Aorta (tissue), 5 donors: ENCODE measurements around the gene DVL3. TPM values are rescaled to one million over a fixed set of nuclear protein-coding genes. Genes with fewer than 3 reads are reported as not detected.

ENCODE experiments used
- ATAC-seq: fragments of 200-7000 bp; cut with Tn5 transposase; one replicate; pipeline ENCODE4 v1.9.1; 2022; ENCODE audit warnings: moderate library complexity; ENCODE audit not compliant: low FRiP score
- DNase-seq, 2 donors: peaks; one replicate each; pipeline ENCODE4 v3.0.0-alpha.2; 2020
- H3K27ac ChIP-seq, 2 donors: one replicate each; pipeline ENCODE4 v1.5.1; 2013; ENCODE audit warnings: low read length in 2 of 2, mild to moderate bottlenecking in 2 of 2, moderate library complexity in 2 of 2, control low read depth in 1 of 2, inconsistent platforms in 1 of 2, low read depth in 1 of 2
- H3K27me3 ChIP-seq, 2 donors: one replicate each; pipeline ENCODE4 v1.6.1; 2013; ENCODE audit warnings: control low read depth in 1 of 2, low read length in 1 of 2, mild to moderate bottlenecking in 1 of 2, moderate library complexity in 1 of 2; ENCODE audit not compliant: insufficient read depth in 2 of 2, control insufficient read depth in 1 of 2
- H3K36me3 ChIP-seq, 2 donors: one replicate each; pipeline ENCODE4 v1.6.1; 2013; ENCODE audit warnings: control low read depth in 1 of 2, low read length in 1 of 2, mild to moderate bottlenecking in 1 of 2; ENCODE audit not compliant: insufficient read depth in 2 of 2, control insufficient read depth in 1 of 2
- H3K4me1 ChIP-seq, 2 donors: one replicate each; pipeline ENCODE4 v1.6.1; 2013; ENCODE audit warnings: low read length in 2 of 2, control low read depth in 1 of 2, mild to moderate bottlenecking in 1 of 2, moderate library complexity in 1 of 2; ENCODE audit not compliant: insufficient read depth in 2 of 2, control insufficient read depth in 1 of 2
- H3K4me3 ChIP-seq, 2 donors: one replicate each; pipeline ENCODE4 v1.5.1; 2013; ENCODE audit warnings: low read length in 2 of 2, control low read depth in 1 of 2, mild to moderate bottlenecking in 1 of 2
- H3K9me3 ChIP-seq: one replicate; pipeline ENCODE4 v1.6.1; 2013; ENCODE audit warnings: mild to moderate bottlenecking, low read length; ENCODE audit not compliant: control insufficient read depth
- WGBS, 2 donors: extraction: QIAGEN DNeasy Blood & Tissue Kit; methylation state at CpG; one replicate each; pipeline ENCODE4 v1.1.7; 2013; 5-methylcytosine and 5-hydroxymethylcytosine counted together
- intact Hi-C, 2 donors: fragments of 100-400 bp; cut with DNase I; formaldehyde crosslinking; loops; one replicate each; pipeline versions ENCODE4 v1.14.2 to v1.15.0; 2022
- polyA plus RNA-seq, 2 donors: library from polyadenylated mRNA; stranded (reverse); fragments of 200-250 nt; gene quantifications; one replicate each; pipeline ENCODE4 v1.2.3, GENCODE V29; 2013
- total RNA-seq, 2 donors: library from RNA; stranded (reverse); fragmentation: NEBNext Ultra II Directional; extraction: Animal tissue kit (Norgen Biotek cat#: 25700); gene quantifications; one replicate each; pipeline ENCODE4 v1.2.1, GENCODE V29; 2021
- donor health status: healthy with polysubstance abuse.
- donor health status: Bipolar disorder and iron deficiency.
- donor health status: DM: no; HTN: no; CAD: no.
- donor health status: DM: no; HTN: no; CAD: no.
- donor health status: DM: yes; HTN: yes; CAD: no.

Gene DVL3
- total and polyA plus RNA-seq, 4 donors = 13.5 to 77.1 (median 61.2) TPM

GRCh38 chr3:184198509-184198908 lies 43.3 kb downstream of the DVL3 start:
- H3K36me3 ChIP-seq = peaks cover 0 to 8% of the 10 kb centered on the region in 2 donors
- no peaks in the 10 kb centered on the region for H3K27me3 ChIP-seq
- WGBS, 2 donors = 81 to 85% methylated on average over 9 of the region's 9 CpGs
- no peaks in the 10 kb centered on the region for H3K4me1 ChIP-seq
- no peak overlapping the region for H3K27ac ChIP-seq
- H3K4me3 ChIP-seq = no peak overlapping the region
- intact Hi-C loops = no loop called here
- no peak for DNase-seq
- no peak for ATAC-seq
- H3K9me3 ChIP-seq = no peaks in the 10 kb centered on the region

DNA sequence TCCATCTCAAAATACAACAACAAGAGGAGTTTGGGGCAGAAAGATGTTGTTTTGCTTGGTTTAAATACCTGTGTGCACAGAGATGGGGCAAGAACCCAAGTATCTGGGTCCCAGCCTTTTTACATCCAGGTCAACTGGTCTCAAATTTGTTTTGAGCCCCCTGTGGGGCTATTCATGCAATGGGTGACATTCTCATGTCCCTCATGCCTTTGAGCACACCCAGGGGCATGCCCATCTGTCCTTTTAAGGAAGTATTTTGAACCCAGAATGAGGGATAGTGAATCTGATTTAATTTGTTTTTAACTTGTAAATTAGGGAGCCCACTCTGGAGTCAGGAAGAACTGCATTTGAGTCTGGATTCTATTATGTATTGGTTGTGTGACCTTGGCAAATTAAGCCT lies 45.6 kb downstream of the DVL3 start:
- Histone ChIP-seq H3K36me3 (no peaks in the 10 kb centered on the region), H3K27me3 (no peaks in the 10 kb centered on the region), H3K27ac (no peak overlapping the region), H3K9me3 (no peaks in the 10 kb centered on the region), H3K4me3 (no peak overlapping the region), H3K4me1 (no peaks in the 10 kb centered on the region)
- intact Hi-C loops = no loop called here
- ATAC-seq (no peak), DNase-seq (no peak)

DNA sequence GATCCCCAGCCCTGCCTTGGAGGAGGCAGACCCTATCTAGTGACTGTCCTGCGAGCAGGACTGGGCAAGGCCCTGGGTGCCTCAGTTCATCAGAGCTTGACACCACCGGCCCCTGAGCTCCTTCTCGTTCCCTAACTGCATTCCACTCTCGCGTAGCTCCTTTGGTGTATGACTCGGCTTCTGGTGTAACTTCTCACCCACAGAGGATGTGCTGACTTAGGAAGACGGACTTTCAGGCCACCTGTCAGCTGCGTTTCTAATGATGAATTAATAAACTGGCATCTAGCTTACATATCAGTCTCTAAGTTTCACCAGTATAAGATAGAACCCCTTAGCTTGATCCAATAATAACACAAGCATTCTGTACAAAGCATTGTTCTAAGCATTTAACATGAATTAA lies 48.3 kb downstream of the DVL3 start:
- H3K4me3 ChIP-seq = no peak overlapping the region
- no peaks in the 10 kb centered on the region for H3K9me3 ChIP-seq
- no peak for ATAC-seq
- 65 to 67% methylated on average over 8 of the region's 8 CpGs for WGBS, 2 donors
- DNase-seq = no peak
- peaks cover 0 to 2% of the 10 kb centered on the region in 2 donors for H3K27me3 ChIP-seq
- no peak overlapping the region for H3K27ac ChIP-seq
- intact Hi-C loops = no loop called here
- H3K4me1 ChIP-seq = no peaks in the 10 kb centered on the region
- no peaks in the 10 kb centered on the region for H3K36me3 ChIP-seq

DNA sequence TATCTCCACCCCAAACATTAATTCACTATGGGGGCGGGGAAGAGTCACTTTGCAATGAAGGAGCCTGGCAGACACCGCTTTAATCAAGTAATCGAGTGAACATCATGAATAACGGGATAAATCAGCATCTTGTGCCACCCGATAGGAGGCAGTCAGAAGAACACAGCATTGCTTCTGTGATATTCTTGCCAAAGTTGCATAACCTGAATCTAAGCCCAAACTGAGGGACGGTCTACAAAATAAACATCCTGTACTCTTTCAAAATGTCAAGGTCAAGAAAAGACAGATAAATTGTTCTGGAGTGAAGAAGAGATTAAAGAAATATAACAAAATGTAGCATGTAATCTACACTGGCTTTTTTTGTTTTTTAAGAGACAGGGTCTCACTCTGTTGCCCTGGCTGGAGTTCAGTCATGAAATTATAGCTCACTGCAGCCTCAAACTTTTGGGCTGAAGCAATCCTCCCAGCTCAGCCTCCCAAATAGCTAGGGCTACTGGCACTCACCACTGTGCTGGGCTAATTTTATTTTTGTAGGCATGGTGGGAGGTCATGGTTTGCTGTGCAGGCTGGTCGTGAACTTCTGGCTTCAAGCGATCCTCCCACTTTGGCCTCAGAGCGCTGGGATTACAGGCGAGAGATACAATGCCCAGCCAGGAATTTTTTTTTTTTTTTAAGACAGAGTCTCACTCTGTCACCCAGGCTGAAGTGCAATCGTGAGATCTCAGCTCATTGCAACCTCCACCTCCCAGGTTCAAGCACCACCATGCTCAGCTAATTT lies 54.2 kb downstream of the DVL3 start:
- Histone ChIP-seq H3K36me3 (no peaks in the 10 kb centered on the region), H3K27ac (no peak overlapping the region), H3K4me1 (no peaks in the 10 kb centered on the region), H3K9me3 (no peaks in the 10 kb centered on the region), H3K27me3 (peaks cover 0 to 2% of the 10 kb centered on the region in 2 donors), H3K4me3 (no peak overlapping the region)
- intact Hi-C loops = no loop called here
- no peak for DNase-seq
- 54 to 58% methylated on average over 11 of the region's 11 CpGs for WGBS, 2 donors
- peak; percentile 54 for ATAC-seq

- Histone ChIP-seq H3K27ac (no peak overlapping the region), H3K9me3 (no peaks in the 10 kb centered on the region), H3K4me1 (no peaks in the 10 kb centered on the region), H3K4me3 (no peak overlapping the region), H3K27me3 (peaks cover 0 to 2% of the 10 kb centered on the region in 2 donors), H3K36me3 (no peaks in the 10 kb centered on the region)
- intact Hi-C loops = no loop called here
- ATAC-seq (no peak), DNase-seq (no peak)
- 53 to 54% methylated on average over 5 of the region's 5 CpGs for WGBS, 2 donors
These were observed 56.1 kb downstream of the DVL3 start for GRCh38 chr3:184211297-184211696.

DNA sequence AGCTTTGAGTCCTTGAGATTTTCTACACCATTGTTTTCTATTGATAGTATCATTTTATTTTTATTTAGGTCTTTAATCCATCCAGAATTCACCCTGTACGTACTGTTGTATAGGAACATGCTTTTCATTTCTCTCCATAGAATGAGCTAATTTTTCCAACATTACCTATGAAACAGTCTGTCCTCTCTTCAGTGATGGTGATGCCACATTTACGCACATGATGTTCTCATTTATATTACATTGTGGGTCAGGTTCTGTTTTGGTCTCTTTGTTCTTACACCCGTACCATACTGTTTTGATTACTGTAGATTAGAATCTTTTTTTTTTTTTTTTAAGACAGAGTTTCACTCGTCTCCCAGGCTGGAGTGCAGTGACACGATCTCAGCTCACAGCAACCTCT lies 56.5 kb downstream of the DVL3 start:
- Histone ChIP-seq H3K27me3 (peaks cover 0 to under 1% of the 10 kb centered on the region in 2 donors), H3K9me3 (no peaks in the 10 kb centered on the region), H3K4me3 (no peak overlapping the region), H3K4me1 (no peaks in the 10 kb centered on the region), H3K27ac (no peak overlapping the region), H3K36me3 (no peaks in the 10 kb centered on the region)
- 64 to 66% methylated on average over 5 of the region's 5 CpGs for WGBS, 2 donors
- DNase-seq (no peak), ATAC-seq (no peak)
- intact Hi-C loops = no loop called here

- H3K4me3 ChIP-seq = no peak overlapping the region
- 49 to 55% methylated on average over 4 of the region's 4 CpGs for WGBS, 2 donors
- H3K36me3 ChIP-seq = no peaks in the 10 kb centered on the region
- no peaks in the 10 kb centered on the region for H3K9me3 ChIP-seq
- H3K27me3 ChIP-seq = no peaks in the 10 kb centered on the region
- no peaks in the 10 kb centered on the region for H3K4me1 ChIP-seq
- DNase-seq = no peak
- H3K27ac ChIP-seq = no peak overlapping the region
- no peak for ATAC-seq
- intact Hi-C loops = no loop called here
These were observed 63.6 kb downstream of the DVL3 start for GRCh38 chr3:184218814-184219213.

GRCh38 chr3:184222521-184222920 lies 67.3 kb downstream of the DVL3 start:
- 78 to 79% methylated on average over 3 of the region's 3 CpGs for WGBS, 2 donors
- Histone ChIP-seq H3K9me3 (no peaks in the 10 kb centered on the region), H3K27me3 (no peaks in the 10 kb centered on the region), H3K4me3 (no peak overlapping the region), H3K36me3 (no peaks in the 10 kb centered on the region), H3K4me1 (no peaks in the 10 kb centered on the region), H3K27ac (no peak overlapping the region)
- ATAC-seq (no peak), DNase-seq (no peak)
- intact Hi-C loops = no loop called here
